ENCODE results near the gene DNAJB13. TPM values are rescaled to one million over a fixed set of nuclear protein-coding genes. Genes with fewer than 3 reads are reported as not detected.
A peak's percentile ranks its signal among the peaks of the same experiment; 100 is the strongest.

Gene DNAJB13
- total and polyA plus RNA-seq, 2 donors (not counting 1 experiment from before 2014, with no cell fraction given) = 0.15 to 0.27 TPM

DNA sequence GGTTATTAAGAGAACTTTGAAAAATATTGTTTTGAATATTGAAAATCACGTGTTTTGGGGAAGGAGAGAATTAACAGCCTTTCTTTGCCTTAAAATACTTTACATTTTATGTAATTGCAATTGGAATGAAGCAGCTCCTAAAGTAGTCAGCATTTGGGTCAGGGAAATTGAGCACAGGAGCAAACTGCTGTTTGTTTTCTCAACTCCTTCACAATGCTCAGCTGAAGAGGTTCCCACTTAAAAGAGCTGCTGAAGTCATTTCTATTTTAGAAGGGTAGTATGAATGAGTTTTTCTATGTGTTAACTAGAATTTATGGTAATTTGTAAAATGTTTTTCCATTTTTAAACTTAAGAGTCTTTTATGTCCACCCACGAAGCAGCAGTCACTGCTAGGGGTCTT is 39.9 kb downstream of the DNAJB13 start:
- Histone ChIP-seq H3K27ac (ENCODE audit: low read length in 2 of 2) (no peak overlapping the region), H4K20me1 (ENCODE audit: control insufficient read depth, insufficient read depth, low read length, poor library complexity, severe bottlenecking) (no peaks in the 10 kb centered on the region), H2AFZ (ENCODE audit: insufficient read depth, low read depth, low read length, poor library complexity, severe bottlenecking) (no peak overlapping the region), H3K79me2 (ENCODE audit: control insufficient read depth, insufficient read depth, low read length) (peaks cover 8% of the 10 kb centered on the region), H3K9ac (ENCODE audit: low read length) (no peak overlapping the region), H3K4me3 (ENCODE audit: control extremely low read depth in 1 of 5, extremely low read depth in 1 of 5, insufficient read depth in 1 of 5, low read depth in 2 of 5, low read length in 4 of 5) (no peak overlapping the region), H3K36me3 (replicated peaks in 1 of 2; ENCODE audit: control extremely low read depth in 1 of 2, control insufficient read depth in 1 of 2, extremely low read depth in 1 of 2, insufficient read depth in 2 of 2, low read length in 1 of 2) (no peaks in the 10 kb centered on the region), H3K27me3 (replicated peaks in 1 of 4; ENCODE audit: control extremely low read depth in 1 of 4, control insufficient read depth in 3 of 4, insufficient read depth in 4 of 4, low read length in 3 of 4) (no peaks in the 10 kb centered on the region), H3K9me3 (ENCODE audit: control extremely low read depth in 1 of 3, control insufficient read depth in 2 of 3, insufficient read depth in 1 of 3, low read length in 2 of 3) (peaks cover 0 to 4% (median 0%) of the 10 kb centered on the region in 3 donors), H3K4me1 (ENCODE audit: control insufficient read depth in 2 of 2, insufficient read depth in 2 of 2, low read length in 2 of 2) (peaks cover 53 to 56% of the 10 kb centered on the region in 2 donors), H3K4me2 (replicated peaks; ENCODE audit: low read depth, low read length, poor library complexity, severe bottlenecking) (no peak overlapping the region)
- Mint-ChIP-seq H3K4me1 (peaks cover 57% of the 10 kb centered on the region), H3K27me3 (no peaks in the 10 kb centered on the region), H3K4me3 (peak overlapping the region; percentile 41), H3K9me3 (ENCODE audit: insufficient read depth) (no peaks in the 10 kb centered on the region), H3K27ac (peak overlapping the region; percentile 75)
- WGBS (ENCODE audit: insufficient coverage) = no CpG with 5 or more reads among the region's 2 CpGs
- TF ChIP-seq, protein P1, sequence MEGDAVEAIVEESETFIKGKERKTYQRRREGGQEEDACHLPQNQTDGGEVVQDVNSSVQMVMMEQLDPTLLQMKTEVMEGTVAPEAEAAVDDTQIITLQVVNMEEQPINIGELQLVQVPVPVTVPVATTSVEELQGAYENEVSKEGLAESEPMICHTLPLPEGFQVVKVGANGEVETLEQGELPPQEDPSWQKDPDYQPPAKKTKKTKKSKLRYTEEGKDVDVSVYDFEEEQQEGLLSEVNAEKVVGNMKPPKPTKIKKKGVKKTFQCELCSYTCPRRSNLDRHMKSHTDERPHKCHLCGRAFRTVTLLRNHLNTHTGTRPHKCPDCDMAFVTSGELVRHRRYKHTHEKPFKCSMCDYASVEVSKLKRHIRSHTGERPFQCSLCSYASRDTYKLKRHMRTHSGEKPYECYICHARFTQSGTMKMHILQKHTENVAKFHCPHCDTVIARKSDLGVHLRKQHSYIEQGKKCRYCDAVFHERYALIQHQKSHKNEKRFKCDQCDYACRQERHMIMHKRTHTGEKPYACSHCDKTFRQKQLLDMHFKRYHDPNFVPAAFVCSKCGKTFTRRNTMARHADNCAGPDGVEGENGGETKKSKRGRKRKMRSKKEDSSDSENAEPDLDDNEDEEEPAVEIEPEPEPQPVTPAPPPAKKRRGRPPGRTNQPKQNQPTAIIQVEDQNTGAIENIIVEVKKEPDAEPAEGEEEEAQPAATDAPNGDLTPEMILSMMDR (IDR thresholded peaks at IDR 0.05) = no peak
- TF ChIP-seq EZH2 (IDR thresholded peaks at IDR 0.05; ENCODE audit: borderline replicate concordance, insufficient read depth, low read depth, low read length, poor library complexity, severe bottlenecking) = no peak
- intact Hi-C loops (cut with micrococcal nuclease) = loop anchor here (10.0 kb wide), 1 partner anchor 1556 kb away; the partner anchor contains the start of gene CLPB
- ATAC-seq (ENCODE audit: low read depth) = no peak
- POLR2A ChIA-PET = interaction anchor here (0.6 to 5.4 kb wide), 2 partner anchors 9 to 1175 kb away, joined by 5 to 77 read pairs; partner anchors contain the start of gene UCP2
- no peak for DNase-seq
- CTCF ChIA-PET = interaction anchor here (1.0 to 7.3 kb wide), 6 partner anchors 9 to 99 kb away, joined by 3 to 63 read pairs (median 4); partner anchors contain the start of gene UCP2

DNA sequence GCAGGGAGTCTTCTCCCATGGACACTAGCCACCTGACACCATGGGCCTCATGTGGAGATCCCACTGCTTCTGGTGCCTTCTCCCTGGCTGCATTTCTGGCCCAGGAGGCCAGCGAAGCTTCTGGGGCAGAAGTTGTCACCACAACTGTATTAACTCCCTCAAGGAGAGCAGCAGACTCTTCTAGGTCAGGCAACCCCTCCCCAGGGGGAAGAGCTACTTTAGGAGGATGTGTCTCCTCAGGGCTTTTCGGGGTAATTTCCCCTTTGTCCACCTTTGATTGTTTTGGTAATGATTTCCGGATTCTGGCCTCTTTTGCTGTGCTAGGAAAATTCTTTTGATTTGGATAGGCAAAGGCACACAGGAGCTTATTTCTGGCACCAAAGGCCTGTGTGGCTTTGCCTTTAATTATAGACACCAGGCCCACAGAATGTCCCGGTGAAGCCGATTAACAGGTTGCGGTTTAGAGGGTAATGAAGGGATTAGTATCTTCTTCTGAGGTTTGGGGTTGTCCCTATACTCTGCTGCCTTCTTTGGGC is 40.7 kb downstream of the DNAJB13 start:
- peaks cover 62% of the 10 kb centered on the region for H3K4me1 Mint-ChIP-seq
- ATAC-seq (ENCODE audit: low read depth) (peak; percentile 21), DNase-seq (peak; percentile 66)
- ChIA-PET CTCF (interaction anchor here (0.9 to 7.3 kb wide), 5 partner anchors 10 to 28 kb away, joined by 3 to 63 read pairs (median 3); partner anchors contain the start of gene UCP2), POLR2A (interaction anchor here (0.7 to 5.4 kb wide), 3 partner anchors 10 to 29 kb away, joined by 3 to 77 read pairs (median 3); partner anchors contain the start of gene UCP2)
- Histone ChIP-seq H3K4me2 (replicated peaks; ENCODE audit: low read depth, low read length, poor library complexity, severe bottlenecking) (peak overlapping the region; percentile 52), H3K79me2 (ENCODE audit: control insufficient read depth, insufficient read depth, low read length) (peaks cover 8% of the 10 kb centered on the region), H3K4me1 (ENCODE audit: control insufficient read depth in 2 of 2, insufficient read depth in 2 of 2, low read length in 2 of 2) (peaks cover 61 to 63% of the 10 kb centered on the region in 2 donors), H3K27ac (ENCODE audit: low read length in 2 of 2) (peak overlapping the region; percentile 29 to 59), H4K20me1 (ENCODE audit: control insufficient read depth, insufficient read depth, low read length, poor library complexity, severe bottlenecking) (no peaks in the 10 kb centered on the region), H3K9ac (ENCODE audit: low read length) (no peak overlapping the region), H3K9me3 (ENCODE audit: control extremely low read depth in 1 of 3, control insufficient read depth in 2 of 3, insufficient read depth in 1 of 3, low read length in 2 of 3) (peaks cover 0 to 4% (median 0%) of the 10 kb centered on the region in 3 donors), H3K4me3 (ENCODE audit: control extremely low read depth in 1 of 5, extremely low read depth in 1 of 5, insufficient read depth in 1 of 5, low read depth in 2 of 5, low read length in 4 of 5) (no peak overlapping the region), H3K27me3 (replicated peaks in 1 of 4; ENCODE audit: control extremely low read depth in 1 of 4, control insufficient read depth in 3 of 4, insufficient read depth in 4 of 4, low read length in 3 of 4) (no peaks in the 10 kb centered on the region), H2AFZ (ENCODE audit: insufficient read depth, low read depth, low read length, poor library complexity, severe bottlenecking) (peak overlapping the region; percentile 13), H3K36me3 (replicated peaks in 1 of 2; ENCODE audit: control extremely low read depth in 1 of 2, control insufficient read depth in 1 of 2, extremely low read depth in 1 of 2, insufficient read depth in 2 of 2, low read length in 1 of 2) (no peaks in the 10 kb centered on the region)
- no peak for TF ChIP-seq EZH2 (IDR thresholded peaks at IDR 0.05; ENCODE audit: borderline replicate concordance, insufficient read depth, low read depth, low read length, poor library complexity, severe bottlenecking)
- TF ChIP-seq, protein P1 (IDR thresholded peaks at IDR 0.05) = no peak
- WGBS (ENCODE audit: insufficient coverage) = 49% methylated on average over 4 of the region's 6 CpGs
- H3K27me3 Mint-ChIP-seq = no peaks in the 10 kb centered on the region
- H3K27ac Mint-ChIP-seq = peak overlapping the region; percentile 75
- H3K9me3 Mint-ChIP-seq (ENCODE audit: insufficient read depth) = no peaks in the 10 kb centered on the region
- intact Hi-C loops (cut with micrococcal nuclease) = loop anchor here (10.0 kb wide), 1 partner anchor 1557 kb away; the partner anchor contains the start of gene CLPB
- peak overlapping the region; percentile 65 for H3K4me3 Mint-ChIP-seq
